Measurements from ENCODE around the gene SHC4. TPM values are rescaled to one million over a fixed set of nuclear protein-coding genes. Genes with fewer than 3 reads are reported as not detected.

SHC4 gene
- total and polyA plus RNA-seq, 9 of the 15 experiments (the other 6 are each of a cell fraction or from before 2014, with no cell fraction given) = 0.43 to 1.2 (median 0.67) TPM

GRCh38 chr15:48795901-48796300, 167.8 kb downstream of the SHC4 start:
- no peaks in the 10 kb centered on the region for H4K20me1 ChIP-seq (replicated peaks; ENCODE audit: control insufficient read depth, insufficient read depth, low read length)
- WGBS (ENCODE audit: insufficient coverage, low coverage, missing lambda C conversion rate) = 22% methylated on average over 3 of the region's 3 CpGs
- in situ Hi-C loops (cut with MboI) (no loop called here), intact Hi-C loops (cut with micrococcal nuclease) (no loop called here)
- DNase-seq (ENCODE audit: extremely low read depth in 1 of 4, low spot score in 3 of 4) (peak; percentile 21 to 34 (median 25)), FAIRE-seq (peak; percentile 29), ATAC-seq (peak; percentile 39; the same call in 1 of the 3 replicates)
- no peaks in the 10 kb centered on the region for H3K9me3 ChIP-seq (replicated peaks; ENCODE audit: control insufficient read depth, insufficient read depth, low read depth, low read length)
- H3K4me2 ChIP-seq (ENCODE audit: insufficient read depth, low read length) = no peak overlapping the region
- H3K9ac ChIP-seq (ENCODE audit: insufficient read depth in 1 of 2, low read depth in 2 of 2, low read length in 2 of 2) = no peak overlapping the region
- peaks cover 20% of the 10 kb centered on the region for H3K79me2 ChIP-seq (ENCODE audit: control insufficient read depth, insufficient read depth, low read length)
- no peak overlapping the region for H2AFZ ChIP-seq (ENCODE audit: low read depth, low read length)
- no peak overlapping the region for H3K4me3 ChIP-seq
- no peaks in the 10 kb centered on the region for H3K27me3 ChIP-seq (ENCODE audit: control insufficient read depth in 2 of 2, insufficient read depth in 2 of 2, low read length in 2 of 2)
- no peaks in the 10 kb centered on the region for H3K9me1 ChIP-seq (ENCODE audit: control insufficient read depth, insufficient read depth, low read length)
- POLR2A ChIA-PET = no interaction called here
- BruUV-seq (replicated peaks) = no TSS peak
- H3K4me1 ChIP-seq (replicated peaks in 1 of 2; ENCODE audit: control insufficient read depth in 2 of 2, insufficient read depth in 2 of 2, low read length in 2 of 2) = 0 out of 5 replicates have a peak, but pooled peaks cover 0 to 3% of the 10 kb centered on the region in 2 experiments
- peak; percentile 39; the same call in 1 of the 2 replicates for TF ChIP-seq GABPA (tag; conservative IDR thresholded peaks at IDR 0.05; ENCODE audit: low read depth)
- peak; percentile 68 for TF ChIP-seq ARID1B (IDR thresholded peaks at IDR 0.05)
- TF ChIP-seq SMARCE1 (IDR thresholded peaks at IDR 0.05) = peak; percentile 19; the same call in 1 of the 2 replicates
- peak; percentile 37; the same call in 1 of the 2 replicates for TF ChIP-seq SPI1 (IDR thresholded peaks at IDR 0.05; ENCODE audit: borderline replicate concordance, low read depth, low read length)
- peak; percentile 64 for TF ChIP-seq FOSL1 (tag; conservative IDR thresholded peaks at IDR 0.05)
- peak; percentile 42 for TF ChIP-seq TCF3 (CRISPR knock-in tag; IDR thresholded peaks at IDR 0.05)
- 0 out of 2 replicates have a peak, but pooled peaks have one; percentile 14 for TF ChIP-seq TAL1 (IDR thresholded peaks at IDR 0.05)
- TF ChIP-seq GMEB1 (CRISPR knock-in tag; IDR thresholded peaks at IDR 0.05) = no peak
- TF ChIP-seq SMARCA4 (IDR thresholded peaks at IDR 0.05) = peak; percentile 43; the same call in 1 of the 2 replicates
- TF ChIP-seq TRIM24 (IDR thresholded peaks at IDR 0.05) = 0 out of 4 replicates have a peak, but pooled peaks of 1 of the 2 experiments have one; percentile 29
- TF ChIP-seq DPF2 (IDR thresholded peaks at IDR 0.05) = peak; percentile 27; the same call in 1 of the 2 replicates
- peak; percentile 33; the same call in 1 of the 2 replicates for TF ChIP-seq TEAD4 (IDR thresholded peaks at IDR 0.05; ENCODE audit: low read length)
- TF ChIP-seq TEAD4 (CRISPR knock-in tag; IDR thresholded peaks at IDR 0.05; ENCODE audit: borderline replicate concordance) = no peak
- TF ChIP-seq, protein P1, sequence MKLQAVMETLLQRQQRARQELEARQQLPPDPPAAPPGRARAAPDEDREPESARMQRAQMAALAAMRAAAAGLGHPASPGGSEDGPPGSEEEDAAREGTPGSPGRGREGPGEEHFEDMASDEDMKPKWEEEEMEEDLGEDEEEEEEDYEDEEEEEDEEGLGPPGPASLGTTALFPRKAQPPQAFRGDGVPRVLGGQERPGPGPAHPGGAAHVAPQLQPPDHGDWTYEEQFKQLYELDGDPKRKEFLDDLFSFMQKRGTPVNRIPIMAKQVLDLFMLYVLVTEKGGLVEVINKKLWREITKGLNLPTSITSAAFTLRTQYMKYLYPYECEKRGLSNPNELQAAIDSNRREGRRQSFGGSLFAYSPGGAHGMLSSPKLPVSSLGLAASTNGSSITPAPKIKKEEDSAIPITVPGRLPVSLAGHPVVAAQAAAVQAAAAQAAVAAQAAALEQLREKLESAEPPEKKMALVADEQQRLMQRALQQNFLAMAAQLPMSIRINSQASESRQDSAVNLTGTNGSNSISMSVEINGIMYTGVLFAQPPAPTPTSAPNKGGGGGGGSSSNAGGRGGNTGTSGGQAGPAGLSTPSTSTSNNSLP (IDR thresholded peaks at IDR 0.05; ENCODE audit: borderline replicate concordance, low read depth, low read length) = peak; percentile 70; the same call in 1 of the 2 replicates
- no peak for TF ChIP-seq FOXA1 (IDR thresholded peaks at IDR 0.05; ENCODE audit: borderline replicate concordance)
- TF ChIP-seq KLF16 (IDR thresholded peaks at IDR 0.05) = 0 out of 2 replicates have a peak, but pooled peaks have one; percentile 18
- TF ChIP-seq ZNF239 (CRISPR knock-in tag; IDR thresholded peaks at IDR 0.05) = peak; percentile 78
- TF ChIP-seq MEIS2 (IDR thresholded peaks at IDR 0.05; ENCODE audit: partially characterized antibody) = peak; percentile 34
- no peak for TF ChIP-seq ZNF184 (CRISPR knock-in tag; IDR thresholded peaks at IDR 0.05)
- peak; percentile 64; the same call in 1 of the 2 replicates for TF ChIP-seq ZNF3 (CRISPR knock-in tag; IDR thresholded peaks at IDR 0.05)
- TF ChIP-seq STAT5A (IDR thresholded peaks at IDR 0.05; ENCODE audit: borderline replicate concordance, low read length) = no peak
- peak; percentile 62 for TF ChIP-seq CBFA2T3 (IDR thresholded peaks at IDR 0.05)
- CTCF ChIA-PET (ENCODE audit: low intra/inter-chr PET ratio) = no interaction called here
- H3K36me3 ChIP-seq (ENCODE audit: control insufficient read depth, insufficient read depth, low read length) = peaks cover 65% of the 10 kb centered on the region
- H3K27ac ChIP-seq (ENCODE audit: extremely low read depth, low read depth, low read length) = no peak overlapping the region

Measured in K562 (cell line).